GM12891 (cell line): ENCODE data around the gene MEGF6.

Source experiments
- DNase-seq: peaks from one replicate; pipeline ENCODE4 v3.0.0; 2011; ENCODE audit warnings: low spot score; ENCODE audit not compliant: insufficient read length
- FAIRE-seq: peaks from 2 replicates; lab custom pipeline; 2011; peaks lifted over from hg19 to GRCh38; lab: Jason Lieb, UNC
- PAX5 ChIP-seq: IDR thresholded peaks from 2 replicates; pipeline ENCODE4 v1.6.1; 2011; ENCODE audit warnings: low read length, moderate library complexity, mild to moderate bottlenecking; ENCODE audit not compliant: insufficient read depth, severe bottlenecking
- POLR2A ChIP-seq: IDR thresholded peaks from 2 replicates; pipeline ENCODE4 v1.6.1; 2011; ENCODE audit warnings: low read depth, low read length, control low read depth
- POLR2AphosphoS5 ChIP-seq: IDR thresholded peaks from 2 replicates; pipeline ENCODE4 v1.6.1; 2011; ENCODE audit warnings: low read depth, low read length, control low read depth
- POU2F2 ChIP-seq: IDR thresholded peaks from 2 replicates; pipeline ENCODE4 v1.6.1; 2011; ENCODE audit warnings: low read depth, mild to moderate bottlenecking, control low read depth, low read length, moderate library complexity
- SPI1 ChIP-seq: IDR thresholded peaks from 2 replicates; pipeline ENCODE4 v1.6.1; 2011; ENCODE audit warnings: low read depth, low read length, control low read depth
- TAF1 ChIP-seq: IDR thresholded peaks from 2 replicates; pipeline ENCODE4 v1.6.1; 2011; ENCODE audit warnings: low read depth, low read length, control low read depth

The MEGF6 gene

DNA sequence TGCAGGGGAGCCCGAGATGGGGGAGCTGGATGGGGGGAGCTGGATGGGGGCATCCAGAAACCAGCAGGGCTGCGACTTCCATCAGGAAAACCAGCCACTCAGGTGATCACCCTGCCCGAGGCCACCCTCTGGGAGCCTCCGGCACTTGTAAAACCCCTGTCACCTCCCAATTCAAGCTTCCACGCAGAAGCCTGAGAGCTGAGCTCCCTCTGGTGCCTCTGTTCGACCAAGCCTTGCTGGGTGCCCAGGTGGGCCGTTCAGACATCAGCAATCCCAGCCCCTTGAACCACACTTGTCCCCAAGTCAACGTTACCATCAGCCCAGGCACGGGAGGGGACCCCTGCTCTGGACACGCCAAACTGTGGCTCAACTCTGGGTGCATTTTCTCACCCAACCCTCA lies 59.6 kb downstream of the MEGF6 start:
- no peak for FAIRE-seq

DNA sequence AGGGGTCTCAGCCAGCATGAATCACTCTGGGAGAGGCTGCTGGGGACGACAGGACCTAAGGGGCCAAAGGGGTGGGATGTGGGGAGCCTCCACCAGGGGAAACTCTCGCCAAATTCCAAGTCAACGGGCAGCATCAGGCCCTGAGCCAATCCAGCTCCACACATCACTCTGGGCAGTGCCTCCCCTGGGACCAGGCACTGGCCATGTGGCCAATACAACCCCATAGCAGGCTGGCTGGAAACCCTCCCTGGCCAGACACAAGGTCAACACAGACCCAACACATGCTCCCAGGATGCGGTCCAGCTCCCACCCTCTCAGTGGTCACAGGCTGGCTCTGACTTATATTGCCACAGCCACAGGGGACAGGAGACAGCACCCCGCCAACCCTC lies 60.0 kb downstream of the MEGF6 start:
- TF ChIP-seq TAF1 (no peak), PAX5 (no peak), POLR2A (no peak), POLR2AphosphoS5 (no peak), POU2F2 (no peak), SPI1 (no peak)
- DNase-seq (no peak), FAIRE-seq (no peak)

More for the DNA sequence above, 59.6 kb downstream of the MEGF6 start:
- TF ChIP-seq POLR2A (no peak), POLR2AphosphoS5 (no peak), POU2F2 (no peak), SPI1 (no peak), TAF1 (no peak), PAX5 (no peak)
- no peak for DNase-seq

DNA sequence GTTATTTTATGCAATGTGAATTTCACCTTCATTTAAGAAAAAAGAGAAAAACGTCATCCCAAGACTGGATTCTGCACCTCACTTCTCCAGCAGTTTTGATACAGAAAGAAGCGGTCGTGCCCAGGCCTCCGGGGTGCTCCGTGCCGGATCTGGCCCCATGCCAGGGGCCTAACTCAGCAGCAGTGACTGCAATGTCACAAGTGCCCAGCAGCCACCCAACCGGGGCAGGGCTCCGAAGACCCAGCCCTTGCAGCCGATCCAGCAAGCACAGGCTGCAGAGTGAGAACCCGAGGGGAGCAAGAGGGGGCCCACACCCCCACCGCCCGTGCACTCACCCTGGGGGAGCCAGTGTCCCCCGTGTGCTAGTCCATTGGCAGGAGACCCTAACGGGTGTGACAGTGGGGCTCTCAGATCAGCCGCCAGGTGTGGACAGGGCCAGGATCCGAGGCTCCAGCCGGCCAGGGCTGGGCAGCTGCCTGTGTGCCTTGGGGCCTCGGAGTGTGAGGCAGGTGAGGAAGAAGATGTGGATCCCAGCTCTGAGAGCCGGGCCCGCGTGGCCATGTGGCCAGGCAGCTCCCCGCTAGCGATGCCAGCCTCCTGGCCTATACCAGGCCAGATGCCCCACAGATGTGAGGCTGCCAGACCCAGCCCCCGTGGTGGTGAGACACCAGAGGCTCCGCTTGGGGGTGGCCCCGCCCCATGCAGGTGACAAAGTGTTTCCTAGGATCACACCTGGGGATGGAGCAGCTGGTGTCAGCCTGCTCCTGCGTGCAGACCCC lies 60.6 kb downstream of the MEGF6 start:
- TF ChIP-seq TAF1, result no peak
- TF ChIP-seq SPI1, result no peak
- TF ChIP-seq POLR2AphosphoS5, result no peak
- no peak for TF ChIP-seq PAX5
- no peak for TF ChIP-seq POLR2A
- TF ChIP-seq POU2F2, result no peak
- DNase-seq (no peak), FAIRE-seq (no peak)

DNA sequence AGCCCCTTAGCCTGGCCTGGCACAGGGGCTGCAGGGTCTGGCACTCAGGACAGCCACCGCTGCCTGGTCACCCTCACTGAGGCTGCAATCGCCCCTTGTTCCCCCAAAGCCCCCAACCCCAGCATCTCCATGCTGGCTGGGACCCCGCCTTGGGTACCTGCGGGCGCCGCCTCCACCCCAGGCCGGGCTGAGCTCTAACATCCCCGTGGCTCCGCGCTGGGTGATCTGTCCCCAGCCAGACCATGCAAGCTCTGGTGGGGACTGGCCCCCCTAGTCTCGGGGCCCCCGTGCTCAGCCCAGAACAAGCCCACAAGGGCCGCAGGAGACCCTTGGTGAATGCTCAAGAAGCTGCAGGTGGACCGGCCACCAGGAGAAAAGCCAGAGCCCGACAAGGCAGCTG lies 62.4 kb downstream of the MEGF6 start:
- DNase-seq (no peak), FAIRE-seq (no peak)
- TF ChIP-seq POLR2A (no peak), PAX5 (no peak), SPI1 (no peak), POLR2AphosphoS5 (no peak), TAF1 (no peak), POU2F2 (no peak)

DNA sequence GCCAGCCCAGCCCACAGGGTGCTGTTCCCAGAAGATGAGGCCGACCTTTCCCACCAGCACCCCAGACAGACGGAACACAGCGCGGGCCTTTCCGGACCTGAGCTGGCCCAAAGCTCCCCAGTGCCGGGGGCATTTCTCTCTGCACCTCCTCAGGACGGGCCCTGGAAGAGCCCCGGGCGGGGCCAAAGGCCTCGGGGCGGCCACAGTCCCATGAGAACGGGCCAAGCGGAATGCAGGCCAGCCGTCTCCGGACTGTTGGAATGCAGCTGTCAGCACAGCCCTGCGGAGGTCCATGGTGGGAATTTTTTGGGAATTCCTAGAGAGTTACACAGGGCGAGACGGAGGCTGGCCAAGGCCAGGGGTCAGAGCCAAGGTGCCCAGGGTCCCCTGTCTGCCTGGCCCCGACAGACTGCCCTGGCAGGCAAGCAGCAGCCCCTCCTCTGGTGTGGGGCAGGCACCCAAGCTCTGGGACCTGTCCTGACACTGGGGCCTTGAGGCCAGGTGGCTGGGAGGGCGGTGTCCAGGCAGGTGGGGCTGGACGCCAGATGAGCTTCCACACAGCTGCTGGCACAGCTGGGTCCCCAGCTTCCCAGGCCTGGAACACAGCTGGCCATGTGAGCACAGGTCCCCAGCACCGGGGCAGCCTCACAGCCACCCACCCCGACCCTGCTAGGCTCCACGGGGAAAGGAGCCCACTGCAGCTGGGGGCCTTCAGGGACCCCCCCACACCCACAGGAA lies 63.0 kb downstream of the MEGF6 start:
- FAIRE-seq, result no peak
- TF ChIP-seq POLR2A, result no peak
- TF ChIP-seq TAF1, result no peak
- TF ChIP-seq POLR2AphosphoS5, result no peak
- no peak for TF ChIP-seq SPI1
- TF ChIP-seq POU2F2, result no peak
- no peak for TF ChIP-seq PAX5
- DNase-seq, result no peak

DNA sequence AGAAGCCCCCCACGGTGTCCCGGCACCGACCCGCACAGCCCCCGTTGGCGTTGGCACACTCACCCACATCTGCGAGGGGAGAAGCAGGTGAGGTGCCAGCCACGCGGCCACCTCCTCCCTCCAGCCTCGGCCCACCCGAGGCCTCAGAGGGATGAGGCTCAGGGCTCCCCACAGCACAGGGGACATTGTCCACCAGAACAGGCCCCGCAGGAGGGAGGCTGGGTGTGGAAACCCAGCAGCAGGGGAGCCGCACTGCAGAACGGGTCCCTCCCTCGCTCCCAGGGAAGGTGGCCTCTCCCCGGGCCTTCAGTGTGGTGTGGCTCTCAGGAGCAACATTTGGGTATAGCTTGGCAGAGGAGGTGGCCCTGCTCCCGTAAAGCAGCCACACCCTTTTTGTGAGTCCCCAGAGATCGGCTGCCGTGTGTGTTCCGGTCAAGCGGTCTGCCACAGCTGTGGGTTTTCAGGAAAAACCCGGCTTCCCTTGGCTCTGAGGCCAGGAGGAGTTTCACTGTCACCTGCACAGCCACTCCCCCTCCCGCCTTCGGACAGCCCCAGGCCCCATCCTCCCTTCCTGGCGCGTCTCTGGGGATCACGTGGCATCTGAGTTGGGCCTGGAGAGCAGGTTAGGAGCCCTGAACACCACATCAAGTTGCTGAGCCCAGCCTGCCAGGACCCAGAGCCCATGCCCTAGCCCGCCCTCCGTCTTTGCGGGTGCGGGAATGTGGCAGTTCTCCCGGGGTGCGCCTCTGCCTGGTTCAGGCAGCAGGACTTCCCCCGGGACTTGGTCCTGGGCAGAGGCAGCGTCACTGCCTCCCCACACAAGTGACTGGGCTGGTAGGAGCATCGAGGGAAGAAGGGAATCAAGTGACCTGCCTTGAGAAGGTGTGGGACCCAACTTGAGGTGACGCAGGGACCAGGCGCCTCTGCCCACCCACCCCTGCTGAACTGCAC lies 64.0 kb downstream of the MEGF6 start:
- TF ChIP-seq TAF1 (no peak), SPI1 (no peak), POLR2A (no peak), POU2F2 (no peak), POLR2AphosphoS5 (no peak), PAX5 (no peak)
- DNase-seq (no peak), FAIRE-seq (no peak)

DNA sequence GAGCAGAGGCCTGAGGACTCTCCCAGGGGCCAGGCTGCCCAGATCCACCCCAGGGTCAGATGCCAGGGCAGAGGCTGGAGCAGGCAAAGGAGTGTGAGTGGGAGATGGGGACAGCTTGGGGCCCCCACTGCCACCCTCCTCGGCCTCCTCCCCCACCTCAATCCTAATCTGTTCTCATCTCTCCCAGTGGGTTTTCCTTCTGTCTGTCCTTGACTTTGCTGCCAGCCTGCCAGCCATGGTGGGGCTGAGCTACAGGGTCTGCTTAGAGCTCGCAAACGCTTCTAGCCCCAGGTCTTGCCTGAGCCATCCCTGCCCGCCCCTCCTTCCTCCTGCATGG lies 65.3 kb downstream of the MEGF6 start:
- DNase-seq (no peak), FAIRE-seq (no peak)
- TF ChIP-seq POLR2AphosphoS5 (no peak), POLR2A (no peak)

DNA sequence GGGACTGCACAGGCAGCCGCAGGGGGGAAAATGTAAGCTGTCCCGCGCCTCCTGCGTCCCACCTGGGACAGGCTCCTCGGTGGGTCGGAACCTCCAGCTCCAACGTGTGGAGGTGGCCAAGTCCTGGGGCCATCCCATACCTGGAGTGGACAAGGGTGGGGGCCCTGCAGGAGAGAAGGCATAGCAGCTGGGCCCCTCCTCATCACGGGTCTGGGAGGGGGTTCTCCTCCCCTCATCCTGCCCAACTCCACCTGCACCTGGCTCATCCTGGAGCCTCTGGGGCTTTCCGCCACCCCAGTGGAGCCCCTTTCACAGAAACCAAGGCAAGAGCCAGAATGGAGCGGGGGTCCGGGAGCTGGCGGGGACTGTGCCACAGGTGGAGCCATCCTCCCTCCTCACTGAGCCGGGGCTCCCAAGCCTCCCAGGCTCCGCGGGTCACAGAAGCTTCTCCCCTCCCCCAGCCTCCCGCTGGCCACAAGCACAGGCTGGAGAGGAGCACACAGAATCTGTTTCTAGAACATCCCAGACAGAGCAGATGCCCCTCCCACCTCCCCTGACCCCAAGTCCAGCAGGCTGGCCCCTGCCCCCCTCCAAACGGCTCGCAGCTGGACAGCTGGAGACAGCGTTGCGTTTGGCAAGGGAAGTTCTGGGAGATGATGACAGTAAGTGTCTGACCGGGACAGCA lies 65.8 kb downstream of the MEGF6 start:
- FAIRE-seq, result no peak
- TF ChIP-seq POU2F2 (no peak), POLR2A (no peak), POLR2AphosphoS5 (no peak), SPI1 (no peak), PAX5 (no peak), TAF1 (no peak)
- no peak for DNase-seq
